AG10803 (cell line): ENCODE results near the gene MLIP.

Experiments
- DNase-seq: peaks from one replicate; pipeline ENCODE4 v3.0.0; 2010; ENCODE audit warnings: low read depth
- H3K4me3 ChIP-seq: 2 replicates; pipeline ENCODE4 v1.5.1; 2011; ENCODE audit warnings: mild to moderate bottlenecking, low read length, control low read depth
- TF ChIP-seq, protein P1 (sequence below): conservative IDR thresholded peaks from 2 replicates; pipeline ENCODE4 v1.5.1; 2011; ENCODE audit warnings: mild to moderate bottlenecking, low read length, control low read depth, inconsistent platforms

The MLIP gene

DNA sequence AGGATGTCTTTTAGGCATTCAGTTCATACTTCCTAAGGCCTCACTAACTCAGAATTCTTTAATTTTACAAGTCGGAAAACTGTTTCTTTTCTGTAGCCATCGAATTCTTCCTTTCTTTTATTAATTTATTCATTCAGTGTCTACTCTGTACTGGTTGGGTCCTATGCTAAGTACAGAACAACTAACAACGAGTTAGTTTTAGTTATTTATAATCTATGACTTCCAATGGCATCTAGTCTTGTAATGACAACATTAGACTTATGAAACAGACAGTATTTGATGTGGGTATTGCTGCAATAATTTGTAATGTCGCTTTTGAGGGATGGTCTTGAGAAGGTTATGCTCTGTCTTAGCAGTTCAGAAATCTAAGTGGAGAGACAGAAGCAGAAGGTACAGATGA lies 141.7 kb downstream of the MLIP start:
- no peak for DNase-seq
- no peak overlapping the region for H3K4me3 ChIP-seq
- TF ChIP-seq, protein P1, sequence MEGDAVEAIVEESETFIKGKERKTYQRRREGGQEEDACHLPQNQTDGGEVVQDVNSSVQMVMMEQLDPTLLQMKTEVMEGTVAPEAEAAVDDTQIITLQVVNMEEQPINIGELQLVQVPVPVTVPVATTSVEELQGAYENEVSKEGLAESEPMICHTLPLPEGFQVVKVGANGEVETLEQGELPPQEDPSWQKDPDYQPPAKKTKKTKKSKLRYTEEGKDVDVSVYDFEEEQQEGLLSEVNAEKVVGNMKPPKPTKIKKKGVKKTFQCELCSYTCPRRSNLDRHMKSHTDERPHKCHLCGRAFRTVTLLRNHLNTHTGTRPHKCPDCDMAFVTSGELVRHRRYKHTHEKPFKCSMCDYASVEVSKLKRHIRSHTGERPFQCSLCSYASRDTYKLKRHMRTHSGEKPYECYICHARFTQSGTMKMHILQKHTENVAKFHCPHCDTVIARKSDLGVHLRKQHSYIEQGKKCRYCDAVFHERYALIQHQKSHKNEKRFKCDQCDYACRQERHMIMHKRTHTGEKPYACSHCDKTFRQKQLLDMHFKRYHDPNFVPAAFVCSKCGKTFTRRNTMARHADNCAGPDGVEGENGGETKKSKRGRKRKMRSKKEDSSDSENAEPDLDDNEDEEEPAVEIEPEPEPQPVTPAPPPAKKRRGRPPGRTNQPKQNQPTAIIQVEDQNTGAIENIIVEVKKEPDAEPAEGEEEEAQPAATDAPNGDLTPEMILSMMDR = no peak

DNA sequence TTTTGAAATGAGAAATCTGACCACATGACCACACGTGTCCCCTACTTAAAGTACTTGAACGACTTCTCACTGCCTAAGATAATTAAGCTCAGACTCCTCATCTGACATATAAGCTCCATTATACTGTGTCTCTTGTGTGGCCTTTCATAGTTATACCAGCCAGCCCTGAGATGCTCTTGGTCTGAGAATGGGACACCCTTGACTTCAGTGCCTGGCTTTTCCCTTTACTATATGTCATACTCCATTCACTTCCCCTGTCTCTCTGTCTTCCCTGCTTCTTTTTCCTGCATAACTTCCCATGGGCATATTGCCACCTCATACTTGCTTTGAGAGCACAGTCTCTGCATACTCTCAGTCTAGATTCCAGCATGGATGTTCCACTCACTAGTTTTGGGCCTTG lies 143.6 kb downstream of the MLIP start:
- no peak overlapping the region for H3K4me3 ChIP-seq
- TF ChIP-seq, protein P1 = no peak
- DNase-seq = no peak

DNA sequence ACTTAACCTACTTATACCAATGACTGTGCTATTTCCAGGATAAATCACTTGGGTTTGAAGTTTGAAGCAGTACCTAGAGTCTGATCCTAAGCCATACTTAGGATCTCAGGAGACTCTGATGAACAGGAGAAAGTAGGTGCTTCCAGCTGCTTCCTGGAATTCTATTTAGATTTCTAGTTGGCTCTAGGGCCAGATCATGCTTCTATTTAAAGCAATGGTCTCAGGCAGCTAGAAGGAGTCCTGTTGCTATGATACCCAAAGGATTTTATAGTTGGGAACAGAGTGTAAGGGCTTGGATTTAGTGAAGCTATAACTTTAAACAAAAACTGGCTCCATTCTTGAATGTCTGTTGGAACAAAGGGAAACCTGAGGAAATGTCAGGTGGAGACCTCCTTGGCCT lies 144.6 kb downstream of the MLIP start:
- H3K4me3 ChIP-seq = no peak overlapping the region
- TF ChIP-seq, protein P1 = no peak
- no peak for DNase-seq

DNA sequence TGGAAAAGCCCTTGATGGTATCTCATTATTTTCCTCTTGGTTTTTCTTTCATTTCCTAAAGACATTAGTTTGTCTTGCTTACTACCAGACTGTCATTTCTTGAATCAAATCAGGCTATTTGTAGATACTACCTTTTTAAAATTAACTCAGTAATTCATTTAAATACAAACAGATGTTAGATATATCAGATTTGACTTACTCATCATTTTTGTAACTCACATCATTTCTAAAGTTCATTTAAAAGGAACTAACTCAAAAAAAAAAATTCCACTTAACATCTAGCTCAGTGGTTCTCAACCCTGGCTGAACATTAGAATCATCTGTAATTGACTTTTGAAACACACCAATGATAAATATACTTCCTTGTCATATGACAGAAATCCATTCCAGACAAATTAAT lies 148.8 kb downstream of the MLIP start:
- DNase-seq = no peak
- TF ChIP-seq, protein P1 = no peak
- no peak overlapping the region for H3K4me3 ChIP-seq

DNA sequence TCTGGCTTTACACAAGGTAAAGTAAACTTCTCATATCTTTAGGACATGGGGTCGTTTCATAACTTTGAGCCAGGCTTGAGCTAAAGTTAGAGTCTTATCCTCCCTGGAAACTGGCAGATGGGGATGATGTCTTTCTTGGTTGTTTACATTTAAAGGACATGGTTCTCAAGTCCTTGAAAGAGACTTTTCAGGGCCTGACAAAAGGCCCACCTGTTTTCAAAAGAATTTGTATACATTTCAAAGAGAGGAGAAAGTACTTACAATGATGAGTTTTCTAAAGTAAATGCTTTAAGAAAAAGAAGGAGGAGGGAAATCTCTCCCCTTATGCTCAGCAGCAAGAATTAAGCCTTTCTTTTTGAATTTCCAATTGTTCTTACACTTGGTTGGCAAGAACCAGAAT lies 151.3 kb downstream of the MLIP start:
- TF ChIP-seq, protein P1 = no peak
- no peak overlapping the region for H3K4me3 ChIP-seq
- no peak for DNase-seq

DNA sequence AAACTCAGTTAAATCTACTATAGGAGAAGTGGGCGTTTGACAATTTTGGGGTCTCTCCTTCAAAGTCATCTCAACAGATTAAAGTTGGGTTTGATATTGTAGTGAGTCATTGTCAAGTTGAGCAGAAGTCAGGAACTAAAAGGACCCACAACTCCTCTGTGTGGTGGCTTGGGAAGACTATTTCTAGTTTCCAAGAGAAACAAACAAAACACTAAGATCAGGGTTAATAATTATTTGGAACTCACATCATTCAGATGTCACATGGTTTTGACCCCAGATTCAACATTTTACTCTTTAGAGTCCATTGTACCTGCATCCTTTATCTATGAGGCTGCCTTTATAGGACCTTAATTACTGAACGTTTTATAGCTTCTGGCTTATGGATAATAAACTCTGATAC lies 151.7 kb downstream of the MLIP start:
- H3K4me3 ChIP-seq = no peak overlapping the region
- TF ChIP-seq, protein P1 = no peak
- DNase-seq = no peak

DNA sequence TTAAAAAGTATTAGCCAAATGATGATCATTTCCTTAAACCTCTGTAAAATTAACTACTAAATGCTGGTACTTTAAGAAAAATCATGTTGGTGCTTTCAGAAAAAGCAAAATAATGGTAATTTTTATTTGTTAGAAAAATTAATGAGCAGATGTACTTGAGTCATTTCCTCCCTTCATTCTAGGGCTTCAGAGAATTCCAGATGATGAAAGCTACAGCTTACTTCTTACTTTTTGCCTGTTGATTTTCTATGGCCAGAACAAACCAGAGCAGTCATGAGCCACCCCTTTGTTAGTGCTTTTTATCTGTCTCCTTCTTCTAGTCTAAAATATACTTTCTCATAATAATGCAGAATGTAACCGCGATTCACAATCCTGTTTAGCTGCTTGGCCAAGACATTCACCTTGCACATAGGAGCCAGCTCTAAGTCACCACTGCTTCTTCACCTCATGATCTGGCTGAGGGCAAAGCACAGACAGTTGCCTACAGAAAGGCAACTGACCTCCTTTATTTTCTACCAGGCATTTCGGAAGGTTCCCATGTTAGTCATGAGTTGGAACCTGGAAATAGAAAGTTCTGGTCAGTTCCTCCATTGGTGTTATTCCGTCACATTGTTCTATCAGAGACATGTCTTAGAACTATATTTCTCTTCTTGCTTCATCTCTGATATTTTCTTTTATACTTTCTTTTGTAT lies 153.5 kb downstream of the MLIP start:
- TF ChIP-seq, protein P1 = no peak
- DNase-seq = peak; percentile 22
- H3K4me3 ChIP-seq = no peak overlapping the region
